Caco-2 (cell line): ENCODE results near the gene CABP2. TPM values are rescaled to one million over a fixed set of nuclear protein-coding genes. Genes with fewer than 3 reads are reported as not detected.
A peak's percentile ranks its signal among the peaks of the same experiment; 100 is the strongest.
"Not testable (repeated sequence)": the region's sequence is repeated elsewhere in the genome, so short reads cannot be mapped to it uniquely, and the experiment has no call there.

ENCODE experiments used
- BruUV-seq: library from RNA; stranded (reverse); fragments of 400-500 nt; replicated peaks from 2 replicates; lab custom pipeline; 2021; lab: Mats Ljungman, UMichigan
- CTCF ChIA-PET: fragments of 300-600 bp; sonication (Branson Sonifier 250); formaldehyde crosslinking; loops from one replicate; lab custom pipeline; 2022; ENCODE audit warnings: antibody characterized with exemption; lab: Charles Lee
- POLR2A ChIA-PET: fragments of 300-600 bp; sonication (Branson Sonifier 250); formaldehyde crosslinking; loops from one replicate; lab custom pipeline; 2022; ENCODE audit warnings: antibody characterized with exemption; lab: Charles Lee
- DNase-seq, 2 experiments: peaks; one replicate each; pipeline versions ENCODE4 v3.0.0 to v3.0.0-alpha.2; 2020 to 2022
- H3K27me3 ChIP-seq: replicated peaks from 2 replicates; pipeline ENCODE4 v1.6.0; 2011; ENCODE audit warnings: low read length; ENCODE audit not compliant: control insufficient read depth, insufficient read depth
- H3K36me3 ChIP-seq: 2 replicates; pipeline ENCODE4 v1.5.1; 2011; ENCODE audit warnings: low read length; ENCODE audit not compliant: control insufficient read depth, insufficient read depth
- H3K4me1 ChIP-seq: fragments of 250-450 bp; sonication (Bioruptor Pico); 2 replicates; pipeline ENCODE4 v1.5.1; 2020; ENCODE audit warnings: mild to moderate bottlenecking
- H3K4me3 ChIP-seq: 2 replicates; pipeline ENCODE4 v1.5.1; 2011; ENCODE audit warnings: low read depth, mild to moderate bottlenecking, control low read depth, low read length
- H3K9me3 ChIP-seq: fragments of 250-450 bp; sonication (Bioruptor Pico); 2 replicates; pipeline ENCODE4 v1.5.1; 2020; ENCODE audit warnings: mild to moderate bottlenecking, moderate library complexity
- H3K27ac Mint-ChIP-seq: one replicate; pipeline ENCODE4 v1.8.0; 2022; ENCODE audit warnings: mixed read lengths; ENCODE audit not compliant: unreplicated experiment
- H3K27me3 Mint-ChIP-seq: one replicate; pipeline ENCODE4 v1.8.0; 2022; ENCODE audit warnings: mixed read lengths; ENCODE audit not compliant: insufficient read depth, unreplicated experiment
- H3K36me3 Mint-ChIP-seq: one replicate; pipeline ENCODE4 v1.8.0; 2022; ENCODE audit warnings: mild to moderate bottlenecking, mixed read lengths; ENCODE audit not compliant: insufficient read depth, unreplicated experiment
- H3K4me1 Mint-ChIP-seq: one replicate; pipeline ENCODE4 v1.8.0; 2022; ENCODE audit warnings: low read depth, mixed read lengths; ENCODE audit not compliant: unreplicated experiment
- H3K4me3 Mint-ChIP-seq: one replicate; pipeline ENCODE4 v1.8.0; 2022; ENCODE audit warnings: mild to moderate bottlenecking, moderate library complexity, mixed read lengths; ENCODE audit not compliant: unreplicated experiment
- H3K9me3 Mint-ChIP-seq: one replicate; pipeline ENCODE4 v1.8.0; 2022; ENCODE audit warnings: mixed read lengths; ENCODE audit not compliant: unreplicated experiment
- CTCF ChIP-seq, 2 experiments: fragments of 200-600 bp in 1 of 2; IDR thresholded peaks; 1 replicate in 1 of 2; 2 replicates in 1 of 2; pipeline versions ENCODE4 v1.5.1 to v1.8.0; 2011 to 2022; ENCODE audit warnings: antibody characterized with exemption in 1 of 2, control low read depth in 1 of 2, inconsistent platforms in 1 of 2, low read depth in 1 of 2, low read length in 1 of 2, mild to moderate bottlenecking in 1 of 2, moderate library complexity in 1 of 2; ENCODE audit not compliant: insufficient read depth in 1 of 2, severe bottlenecking in 1 of 2, unreplicated experiment in 1 of 2
- intact Hi-C: fragments of 100-400 bp; cut with micrococcal nuclease; formaldehyde crosslinking; loops from one replicate; pipeline ENCODE4 v1.10.0; 2022; ENCODE audit not compliant: unreplicated experiment
- total RNA-seq: library from RNA; stranded (reverse); gene quantifications from 2 replicates; pipeline ENCODE4 v1.2.3, GENCODE V29; 2022

Gene CABP2
- total RNA-seq, 1 experiment from 2014 or later, result not detected

GRCh38 chr11:67548555-67549110, 25.4 kb upstream of the CABP2 start:
- Mint-ChIP-seq H3K27ac (no peak overlapping the region), H3K4me1 (no peaks in the 10 kb centered on the region), H3K27me3 (no peaks in the 10 kb centered on the region), H3K9me3 (peaks cover 32% of the 10 kb centered on the region), H3K4me3 (no peak overlapping the region), H3K36me3 (peaks cover 4% of the 10 kb centered on the region)
- ChIA-PET POLR2A (no interaction called here), CTCF (no interaction called here)
- Histone ChIP-seq H3K36me3 (no peaks in the 10 kb centered on the region), H3K4me1 (peaks cover 8% of the 10 kb centered on the region; the same call in 1 of the 2 replicates), H3K9me3 (peaks cover 27% of the 10 kb centered on the region), H3K4me3 (no peak overlapping the region), H3K27me3 (no peaks in the 10 kb centered on the region)
- DNase-seq, result no peak
- intact Hi-C loops, result no loop called here
- no TSS peak for BruUV-seq
- TF ChIP-seq CTCF (IDR thresholded peaks at IDR 0.05; ENCODE audit: insufficient read depth in 1 of 2, low read depth in 1 of 2, low read length in 1 of 2, severe bottlenecking in 1 of 2, unreplicated experiment in 1 of 2), result no peak

GRCh38 chr11:67548112-67548511, 24.9 kb upstream of the CABP2 start:
- H3K27ac Mint-ChIP-seq, DNase-seq, H3K4me3 ChIP-seq, H3K4me3 Mint-ChIP-seq, POLR2A ChIA-PET, CTCF ChIA-PET, BruUV-seq, H3K36me3 Mint-ChIP-seq, H3K4me1 ChIP-seq, H3K27me3 Mint-ChIP-seq, intact Hi-C loops, H3K27me3 ChIP-seq, H3K4me1 Mint-ChIP-seq, H3K36me3 ChIP-seq: not testable (repeated sequence)
- H3K9me3 ChIP-seq, result peaks cover 27% of the 10 kb centered on the region
- peaks cover 32% of the 10 kb centered on the region for H3K9me3 Mint-ChIP-seq

DNA sequence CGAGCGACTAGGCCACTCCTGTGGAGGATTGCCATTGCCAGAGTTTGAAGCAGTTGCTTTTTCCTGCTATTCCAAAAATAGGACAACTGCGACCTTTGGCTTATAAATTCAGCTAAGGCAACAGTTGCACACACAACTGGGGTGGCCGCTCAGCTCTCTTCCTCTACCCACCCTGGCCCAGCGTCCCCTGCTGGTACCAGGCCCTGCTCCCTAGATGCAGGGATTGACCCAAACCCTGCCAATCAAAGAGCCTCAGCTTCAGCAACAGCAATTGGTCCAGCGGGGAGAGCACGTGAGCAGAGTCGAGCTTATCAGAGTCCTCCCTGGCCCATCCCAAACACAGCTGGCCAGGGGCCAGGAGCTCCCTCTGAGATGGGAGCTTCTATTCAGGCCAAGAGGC, 22.0 kb upstream of the CABP2 start:
- Histone ChIP-seq H3K27me3 (no peaks in the 10 kb centered on the region), H3K4me3 (no peak overlapping the region), H3K4me1 (peaks cover 8% of the 10 kb centered on the region; the same call in 1 of the 2 replicates), H3K9me3 (peaks cover 3% of the 10 kb centered on the region; the same call in 1 of the 2 replicates), H3K36me3 (no peaks in the 10 kb centered on the region)
- Mint-ChIP-seq H3K4me1 (no peaks in the 10 kb centered on the region), H3K27me3 (no peaks in the 10 kb centered on the region), H3K36me3 (no peaks in the 10 kb centered on the region), H3K9me3 (peaks cover 13% of the 10 kb centered on the region), H3K27ac (no peak overlapping the region), H3K4me3 (no peak overlapping the region)
- POLR2A ChIA-PET, result no interaction called here
- CTCF ChIA-PET, result interaction anchor here (0.7 kb wide), 1 partner anchor 34 kb away, joined by 3 read pairs; no protein-coding TSS in a partner anchor
- no peak for DNase-seq
- no TSS peak for BruUV-seq
- peak in 1 of 2 experiments; percentile 27 for TF ChIP-seq CTCF (IDR thresholded peaks at IDR 0.05; ENCODE audit: insufficient read depth in 1 of 2, low read depth in 1 of 2, low read length in 1 of 2, severe bottlenecking in 1 of 2, unreplicated experiment in 1 of 2)
- intact Hi-C loops, result no loop called here
